Stomach smooth muscle (tissue), 2 donors: ENCODE results near the gene PCNX1.

ENCODE experiments used
- H3K27ac ChIP-seq: one replicate; pipeline ENCODE4 v1.7.0; 2013; ENCODE audit warnings: mild to moderate bottlenecking, low read length, inconsistent platforms
- H3K27me3 ChIP-seq, 2 donors: one replicate each; pipeline ENCODE4 v1.7.0; 2013; ENCODE audit warnings: low read length in 2 of 2; ENCODE audit not compliant: insufficient read depth in 2 of 2, control insufficient read depth in 1 of 2
- H3K36me3 ChIP-seq, 2 donors: one replicate each; pipeline ENCODE4 v1.7.0; 2013; ENCODE audit warnings: low read length in 2 of 2; ENCODE audit not compliant: control insufficient read depth in 2 of 2, insufficient read depth in 2 of 2
- H3K4me1 ChIP-seq: one replicate; pipeline ENCODE4 v1.7.0; 2013; ENCODE audit warnings: low read length; ENCODE audit not compliant: control insufficient read depth, insufficient read depth
- H3K4me3 ChIP-seq, 2 donors: one replicate each; pipeline ENCODE4 v1.7.0; 2013; ENCODE audit warnings: low read length in 2 of 2
- H3K9ac ChIP-seq, 2 donors: one replicate each; pipeline ENCODE4 v1.7.0; 2013; ENCODE audit warnings: low read length in 2 of 2, mild to moderate bottlenecking in 1 of 2
- H3K9me3 ChIP-seq, 2 donors: one replicate each; pipeline ENCODE4 v1.7.0; 2013; ENCODE audit warnings: low read length in 2 of 2; ENCODE audit not compliant: control insufficient read depth in 2 of 2
- donor health status: healthy.
- donor health status: Pancreatic carcinoma.

The PCNX1 gene

DNA sequence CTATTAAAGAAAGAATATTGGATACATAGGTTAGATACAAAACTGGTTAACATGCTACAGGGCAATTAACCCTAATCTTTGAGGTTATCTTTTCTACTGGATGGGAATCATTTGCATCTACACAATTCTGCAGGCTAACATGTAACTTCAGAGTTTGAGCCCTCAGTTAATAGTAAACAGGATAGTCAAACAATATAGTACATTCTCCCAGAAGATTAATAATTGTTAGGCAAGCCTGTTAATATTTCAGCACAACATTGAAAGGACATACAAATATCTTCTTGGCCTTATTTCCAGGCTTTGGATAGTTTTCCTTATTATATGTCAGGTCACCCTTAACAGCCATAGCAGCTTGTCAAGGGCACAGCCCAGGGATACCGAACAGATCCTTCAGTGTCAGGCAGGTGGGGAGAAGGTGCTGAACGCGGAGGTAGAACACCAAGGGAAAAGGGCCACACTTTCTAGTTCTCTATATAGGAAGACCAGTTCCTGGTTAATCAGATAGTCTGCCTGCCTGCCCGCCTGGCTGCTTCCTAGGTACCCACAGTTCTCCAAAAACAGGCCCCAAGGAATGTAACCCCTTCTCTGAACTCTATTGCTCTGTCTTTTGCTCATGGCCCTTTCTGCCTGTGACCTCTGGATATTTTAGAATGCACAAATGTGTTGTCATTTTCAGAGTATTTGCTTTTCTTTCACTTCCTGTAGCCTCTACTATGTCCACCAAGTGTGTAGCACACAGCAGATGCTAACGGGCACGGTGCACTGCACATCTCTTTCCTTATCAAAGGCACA lies 256.0 kb downstream of the PCNX1 start:
- H3K27ac ChIP-seq = no peak overlapping the region
- no peak overlapping the region for H3K4me3 ChIP-seq
- peaks cover 0 to 3% of the 10 kb centered on the region in 2 donors for H3K9me3 ChIP-seq
- no peaks in the 10 kb centered on the region for H3K4me1 ChIP-seq
- no peaks in the 10 kb centered on the region for H3K27me3 ChIP-seq
- H3K9ac ChIP-seq = no peak overlapping the region
- no peaks in the 10 kb centered on the region for H3K36me3 ChIP-seq

DNA sequence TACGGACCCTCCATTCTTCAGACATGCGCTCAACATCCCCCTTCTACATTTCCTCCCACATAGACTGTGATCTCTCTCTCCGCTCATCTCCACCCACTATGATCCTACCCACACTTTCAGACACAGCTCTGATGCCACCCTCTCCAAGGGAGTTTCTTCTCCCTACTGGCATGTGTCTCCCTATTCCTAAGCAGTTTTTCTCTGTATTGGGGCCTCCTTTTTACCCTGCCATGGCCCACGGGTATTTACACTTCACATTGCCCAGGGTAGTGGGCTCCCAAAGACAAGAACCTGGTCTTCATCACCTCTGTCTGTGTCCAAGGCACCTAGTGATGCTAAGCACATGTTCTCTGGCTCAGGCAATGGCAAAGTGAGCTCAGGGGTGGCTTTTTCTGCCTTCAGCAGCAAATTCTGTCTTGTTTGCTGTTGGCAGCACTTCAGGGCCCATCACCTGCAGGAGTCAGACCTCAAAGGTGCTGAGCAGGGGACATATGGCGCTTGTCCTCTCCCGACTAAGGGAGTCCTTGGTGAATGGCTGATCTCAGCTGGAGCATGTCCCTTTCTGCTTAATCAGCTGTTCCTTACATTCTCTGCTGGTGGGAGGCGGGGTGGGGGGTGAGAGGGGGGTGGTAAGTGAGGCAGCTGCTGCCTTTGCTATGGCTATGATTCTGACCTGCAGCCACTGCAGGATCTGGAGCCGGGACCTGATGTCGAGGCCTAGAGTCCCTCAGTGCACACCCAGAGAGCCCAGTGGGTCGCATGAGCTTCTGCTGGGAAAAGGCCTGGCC lies 256.8 kb downstream of the PCNX1 start:
- Histone ChIP-seq H3K36me3 (no peaks in the 10 kb centered on the region), H3K4me1 (no peaks in the 10 kb centered on the region), H3K9ac (no peak overlapping the region), H3K27ac (no peak overlapping the region), H3K9me3 (peaks cover 0 to 3% of the 10 kb centered on the region in 2 donors), H3K4me3 (no peak overlapping the region), H3K27me3 (no peaks in the 10 kb centered on the region)
